SU-DHL-6 (cell line): ENCODE data around the gene WDR90.

Experiments used
- H2AFZ ChIP-seq: fragments of 200-600 bp; sonication (generic); 2 replicates; pipeline ENCODE4 v1.6.1; 2014; ENCODE audit warnings: low read depth, mild to moderate bottlenecking, moderate library complexity, mixed read lengths, antibody characterized with exemption, low read length; ENCODE audit not compliant: severe bottlenecking
- H3F3A ChIP-seq: fragments of 200-600 bp; shearing (Covaris generic); 2 replicates; pipeline ENCODE4 v1.6.0; 2016; ENCODE audit warnings: antibody characterized with exemption, mild to moderate bottlenecking; ENCODE audit not compliant: insufficient read depth
- H3K27ac ChIP-seq: fragments of 200-600 bp; sonication (generic); 2 replicates; pipeline ENCODE4 v1.5.1; 2016; ENCODE audit warnings: low read depth, mild to moderate bottlenecking, low read length, moderate library complexity, mixed read lengths
- H3K27me3 ChIP-seq: fragments of 200-600 bp; sonication (generic), shearing (Covaris generic); 2 replicates; pipeline ENCODE4 v1.6.0; 2014; ENCODE audit warnings: mild to moderate bottlenecking, low read length
- H3K36me3 ChIP-seq: fragments of 200-600 bp; sonication (generic); 2 replicates; pipeline ENCODE4 v1.6.1; 2014; ENCODE audit warnings: mild to moderate bottlenecking, low read length, mixed read lengths
- H3K4me2 ChIP-seq: fragments of 300-600, 200-600 bp; shearing (Covaris generic), sonication (generic); 2 replicates; pipeline ENCODE4 v1.6.0; 2014; ENCODE audit warnings: low read length, low read depth, mild to moderate bottlenecking; ENCODE audit not compliant: poor library complexity, severe bottlenecking
- H3K4me3 ChIP-seq: fragments of 200-600 bp; sonication (generic); 2 replicates; pipeline ENCODE4 v1.5.1; 2014; ENCODE audit warnings: antibody characterized with exemption, low read length, mild to moderate bottlenecking, mixed read lengths; ENCODE audit not compliant: insufficient read depth, poor library complexity, severe bottlenecking
- H3K79me2 ChIP-seq: fragments of 200-600 bp; sonication (generic); 2 replicates; pipeline ENCODE4 v1.6.1; 2014; ENCODE audit warnings: mild to moderate bottlenecking, low read length, moderate library complexity; ENCODE audit not compliant: insufficient read depth
- H3K9ac ChIP-seq: fragments of 200-600 bp; sonication (generic); 2 replicates; pipeline ENCODE4 v1.7.0; 2014; ENCODE audit warnings: mild to moderate bottlenecking, low read length
- H3K9me2 ChIP-seq: fragments of 200-600 bp; sonication (generic); replicated peaks from 2 replicates; pipeline ENCODE4 v1.6.1; 2014; ENCODE audit warnings: low read length; ENCODE audit not compliant: insufficient read depth
- H3K9me3 ChIP-seq: fragments of 200-600 bp; sonication (generic); 2 replicates; pipeline ENCODE4 v1.6.1; 2014; ENCODE audit warnings: low read length, mixed read lengths; ENCODE audit not compliant: insufficient read depth
- H4K20me1 ChIP-seq: fragments of 200-600 bp; sonication (generic); 2 replicates; pipeline ENCODE4 v1.6.1; 2014; ENCODE audit warnings: low read depth, mild to moderate bottlenecking, antibody characterized with exemption, low read length, moderate library complexity, mixed read lengths
- CTCF ChIP-seq: fragments of 200-600 bp; sonication (generic); IDR thresholded peaks from one replicate; pipeline ENCODE4 v1.5.1; 2017; ENCODE audit warnings: antibody characterized with exemption, mild to moderate bottlenecking, low read length, moderate library complexity; ENCODE audit not compliant: insufficient read depth, poor library complexity, severe bottlenecking
- EZH2phosphoT487 ChIP-seq: fragments of 200-600 bp; sonication (generic), shearing (Covaris generic); conservative IDR thresholded peaks from 2 replicates; pipeline ENCODE4 v1.6.1; 2018; ENCODE audit warnings: mild to moderate bottlenecking, antibody characterized with exemption, low read length, moderate library complexity, mixed read lengths

WDR90 gene

GRCh38 chr16:704552-705380 is 55.6 kb downstream of the WDR90 start:
- TF ChIP-seq CTCF: no peak
- TF ChIP-seq EZH2phosphoT487: no peak
- H3K27ac ChIP-seq: no peak overlapping the region
- no peaks in the 10 kb centered on the region for H3K27me3 ChIP-seq
- no peaks in the 10 kb centered on the region for H4K20me1 ChIP-seq
- H3F3A ChIP-seq: no peaks in the 10 kb centered on the region
- H3K9ac ChIP-seq: no peak overlapping the region
- no peaks in the 10 kb centered on the region for H3K9me2 ChIP-seq
- H3K9me3 ChIP-seq: no peaks in the 10 kb centered on the region
- no peak overlapping the region for H3K4me2 ChIP-seq
- no peaks in the 10 kb centered on the region for H3K36me3 ChIP-seq
- no peak overlapping the region for H3K4me3 ChIP-seq
- no peaks in the 10 kb centered on the region for H3K79me2 ChIP-seq
- no peak overlapping the region for H2AFZ ChIP-seq

- no peaks in the 10 kb centered on the region for H3K79me2 ChIP-seq
- no peak within 1 kb of the TSS for H3K27ac ChIP-seq
- no peak for TF ChIP-seq EZH2phosphoT487
- no peak for TF ChIP-seq CTCF
- H3K27me3 ChIP-seq: no peaks in the 10 kb centered on the region
- no peak within 1 kb of the TSS for H3K4me3 ChIP-seq
- no peaks in the 10 kb centered on the region for H3K9me3 ChIP-seq
- no peaks in the 10 kb centered on the region for H3K36me3 ChIP-seq
- H3K9me2 ChIP-seq: no peaks in the 10 kb centered on the region
- no peaks in the 10 kb centered on the region for H4K20me1 ChIP-seq
- H3K9ac ChIP-seq: no peak within 1 kb of the TSS
- no peak within 1 kb of the TSS for H3K4me2 ChIP-seq
- no peak within 1 kb of the TSS for H2AFZ ChIP-seq
- no peaks in the 10 kb centered on the region for H3F3A ChIP-seq
These were observed 56.4 kb downstream of the WDR90 start, which contains the start of gene FBXL16 for GRCh38 chr16:705431-706188. TSS of gene FBXL16 (minus strand) at chr16:705801. CDS start at chr16:697405, 8,396 bp downstream.

- Histone ChIP-seq H2AFZ (no peak overlapping the region), H3K9me3 (no peaks in the 10 kb centered on the region), H3K79me2 (no peaks in the 10 kb centered on the region), H3K27me3 (no peaks in the 10 kb centered on the region), H3K9ac (no peak overlapping the region), H3F3A (no peaks in the 10 kb centered on the region), H3K4me2 (no peak overlapping the region), H3K9me2 (no peaks in the 10 kb centered on the region), H4K20me1 (no peaks in the 10 kb centered on the region), H3K27ac (no peak overlapping the region), H3K36me3 (no peaks in the 10 kb centered on the region), H3K4me3 (no peak overlapping the region)
- TF ChIP-seq CTCF (no peak), EZH2phosphoT487 (no peak)
These were observed 57.3 kb downstream of the WDR90 start for GRCh38 chr16:706189-707061.
